HL-60 (cell line): Measurements from ENCODE around the gene TBC1D1.

ENCODE experiments used
- CTCF ChIP-seq: IDR thresholded peaks from one replicate; pipeline ENCODE4 v1.5.1; 2011; ENCODE audit warnings: low read length, control low read depth, inconsistent platforms; ENCODE audit not compliant: insufficient read depth
- GABPA ChIP-seq: IDR thresholded peaks from 2 replicates; pipeline ENCODE4 v1.6.1; 2012; ENCODE audit warnings: low read depth
- POLR2AphosphoS5 ChIP-seq: IDR thresholded peaks from 2 replicates; pipeline ENCODE4 v1.6.1; 2012; ENCODE audit warnings: low read depth

- TF ChIP-seq CTCF (no peak), POLR2AphosphoS5 (peak; percentile 90), GABPA (no peak)
Measured at GRCh38 chr4:38177641-38178391, 286.9 kb downstream of the TBC1D1 start.
